Measurements from ENCODE around the gene POLR1E. TPM values are rescaled to one million over a fixed set of nuclear protein-coding genes. Genes with fewer than 3 reads are reported as not detected.

POLR1E gene
- total RNA-seq, 1 experiment from 2014 or later = 21.8 TPM

DNA sequence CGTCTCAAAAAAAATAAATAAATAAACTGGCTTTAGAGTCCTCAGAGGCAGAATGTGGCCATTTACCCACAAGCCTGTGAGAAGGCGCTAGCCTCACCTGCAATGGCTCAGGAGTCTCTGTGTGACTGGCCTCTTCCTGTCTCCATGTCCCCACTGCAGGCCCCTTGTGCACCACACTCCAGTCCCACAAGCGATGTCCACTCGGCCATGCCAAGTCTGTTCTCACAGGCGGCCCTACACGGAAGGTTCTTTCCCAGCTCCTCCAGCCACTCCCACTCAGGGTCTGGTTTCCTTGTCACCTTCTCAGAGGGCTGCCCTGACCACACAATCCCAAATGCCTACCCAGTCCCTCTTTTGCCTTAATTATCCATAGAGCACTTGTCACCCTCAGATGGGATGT, 38.2 kb downstream of the POLR1E start:
- H2AFZ ChIP-seq = no peak overlapping the region
- DNase-seq = no peak
- TF ChIP-seq, protein P1, sequence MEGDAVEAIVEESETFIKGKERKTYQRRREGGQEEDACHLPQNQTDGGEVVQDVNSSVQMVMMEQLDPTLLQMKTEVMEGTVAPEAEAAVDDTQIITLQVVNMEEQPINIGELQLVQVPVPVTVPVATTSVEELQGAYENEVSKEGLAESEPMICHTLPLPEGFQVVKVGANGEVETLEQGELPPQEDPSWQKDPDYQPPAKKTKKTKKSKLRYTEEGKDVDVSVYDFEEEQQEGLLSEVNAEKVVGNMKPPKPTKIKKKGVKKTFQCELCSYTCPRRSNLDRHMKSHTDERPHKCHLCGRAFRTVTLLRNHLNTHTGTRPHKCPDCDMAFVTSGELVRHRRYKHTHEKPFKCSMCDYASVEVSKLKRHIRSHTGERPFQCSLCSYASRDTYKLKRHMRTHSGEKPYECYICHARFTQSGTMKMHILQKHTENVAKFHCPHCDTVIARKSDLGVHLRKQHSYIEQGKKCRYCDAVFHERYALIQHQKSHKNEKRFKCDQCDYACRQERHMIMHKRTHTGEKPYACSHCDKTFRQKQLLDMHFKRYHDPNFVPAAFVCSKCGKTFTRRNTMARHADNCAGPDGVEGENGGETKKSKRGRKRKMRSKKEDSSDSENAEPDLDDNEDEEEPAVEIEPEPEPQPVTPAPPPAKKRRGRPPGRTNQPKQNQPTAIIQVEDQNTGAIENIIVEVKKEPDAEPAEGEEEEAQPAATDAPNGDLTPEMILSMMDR (conservative IDR thresholded peaks at IDR 0.05) = no peak
- no peak for TF ChIP-seq EZH2 (IDR thresholded peaks at IDR 0.05; ENCODE audit: low read depth)
- H3K9me2 ChIP-seq (ENCODE audit: insufficient read depth) = no peaks in the 10 kb centered on the region
- H3F3A ChIP-seq (ENCODE audit: insufficient read depth, low read depth) = no peaks in the 10 kb centered on the region
- H3K4me3 ChIP-seq = no peak overlapping the region
- H3K36me3 ChIP-seq (ENCODE audit: low read depth) = no peaks in the 10 kb centered on the region
- no peaks in the 10 kb centered on the region for H3K4me1 ChIP-seq (replicated peaks; ENCODE audit: insufficient read depth)
- no peaks in the 10 kb centered on the region for H3K79me2 ChIP-seq (ENCODE audit: low read depth)
- H3K9me3 ChIP-seq (ENCODE audit: insufficient read depth, low read depth) = no peaks in the 10 kb centered on the region
- ChIA-PET POLR2A (ENCODE audit: unreplicated experiment) (no interaction called here), CTCF (no interaction called here)
- no peak overlapping the region for H3K4me2 ChIP-seq
- H3K27me3 ChIP-seq (ENCODE audit: insufficient read depth, low read depth) = no peaks in the 10 kb centered on the region
- H4K20me1 ChIP-seq (ENCODE audit: insufficient read depth) = no peaks in the 10 kb centered on the region
- BruUV-seq (replicated peaks) = no TSS peak
- no peak overlapping the region for H3K27ac ChIP-seq
- intact Hi-C loops (cut with micrococcal nuclease; ENCODE audit: unreplicated experiment) = no loop called here

DNA sequence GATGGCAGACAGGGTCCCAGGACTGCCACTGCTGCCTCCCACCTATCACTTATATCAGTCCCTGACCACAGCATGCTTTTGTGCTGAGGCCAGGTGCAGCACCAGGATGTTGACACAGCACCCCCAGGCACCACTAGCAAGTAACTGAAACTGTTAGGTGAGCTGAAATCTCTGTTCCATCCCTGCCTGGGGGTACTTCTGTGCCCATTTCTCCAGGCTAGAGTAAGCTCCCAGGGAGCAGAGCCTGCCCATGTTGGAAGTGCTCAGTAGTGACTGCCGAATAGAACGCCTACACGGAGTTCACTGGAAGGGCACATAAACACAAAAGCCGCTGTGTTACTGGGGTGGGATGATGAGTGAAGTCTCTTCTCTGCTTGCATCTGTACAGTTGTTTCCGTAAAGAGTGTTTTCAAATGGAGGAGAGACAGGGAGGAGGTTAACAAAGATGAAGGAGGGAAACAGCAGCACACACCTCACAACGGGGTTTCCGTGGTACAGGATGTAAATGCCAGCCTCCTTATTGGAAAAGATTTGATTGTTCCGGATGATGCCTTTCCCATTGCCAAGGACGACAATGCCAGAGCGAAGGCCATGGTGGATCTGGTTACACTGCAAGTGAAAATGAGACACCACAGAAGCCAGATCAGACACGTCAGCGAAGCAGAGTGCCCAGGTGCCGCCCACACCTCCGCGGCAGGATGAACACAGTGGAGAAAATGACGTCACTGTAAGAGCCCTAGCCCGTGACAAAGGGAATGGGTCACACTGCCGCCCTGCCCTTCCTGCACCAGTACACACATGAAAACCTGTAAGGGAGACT, 43.1 kb downstream of the POLR1E start:
- intact Hi-C loops (cut with micrococcal nuclease; ENCODE audit: unreplicated experiment) = no loop called here
- no peaks in the 10 kb centered on the region for H3K4me1 ChIP-seq (replicated peaks; ENCODE audit: insufficient read depth)
- H3K36me3 ChIP-seq (ENCODE audit: low read depth) = no peaks in the 10 kb centered on the region
- ChIA-PET CTCF (no interaction called here), POLR2A (ENCODE audit: unreplicated experiment) (no interaction called here)
- no peak overlapping the region for H3K27ac ChIP-seq
- H3K27me3 ChIP-seq (ENCODE audit: insufficient read depth, low read depth) = no peaks in the 10 kb centered on the region
- no peak overlapping the region for H2AFZ ChIP-seq
- no peaks in the 10 kb centered on the region for H3F3A ChIP-seq (ENCODE audit: insufficient read depth, low read depth)
- H3K4me2 ChIP-seq = no peak overlapping the region
- no TSS peak for BruUV-seq (replicated peaks)
- H3K79me2 ChIP-seq (ENCODE audit: low read depth) = no peaks in the 10 kb centered on the region
- H3K9me3 ChIP-seq (ENCODE audit: insufficient read depth, low read depth) = no peaks in the 10 kb centered on the region
- H3K4me3 ChIP-seq = no peak overlapping the region
- no peaks in the 10 kb centered on the region for H3K9me2 ChIP-seq (ENCODE audit: insufficient read depth)
- no peak for DNase-seq
- no peaks in the 10 kb centered on the region for H4K20me1 ChIP-seq (ENCODE audit: insufficient read depth)
- TF ChIP-seq EZH2 (IDR thresholded peaks at IDR 0.05; ENCODE audit: low read depth) = no peak
- TF ChIP-seq, protein P1 (conservative IDR thresholded peaks at IDR 0.05) = no peak

DNA sequence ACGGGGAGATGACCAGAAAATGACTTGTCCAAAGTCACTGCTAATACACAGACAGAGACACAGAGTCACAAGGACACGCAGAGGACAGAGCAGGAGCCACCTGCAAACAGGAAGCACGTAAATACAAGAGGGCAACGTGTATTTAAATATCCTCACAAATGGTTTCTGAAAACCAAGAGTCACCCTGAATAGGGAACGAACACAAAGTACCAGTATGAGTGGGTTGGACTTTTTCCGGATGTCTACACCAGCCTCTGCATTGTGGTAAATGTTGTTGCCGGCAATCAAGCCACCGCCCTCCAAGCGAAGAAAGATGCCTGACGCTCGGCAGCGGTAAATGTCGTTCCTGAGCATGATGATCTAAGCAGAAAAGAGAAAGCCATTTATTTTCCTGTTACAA, 46.0 kb downstream of the POLR1E start:
- no peaks in the 10 kb centered on the region for H3K36me3 ChIP-seq (ENCODE audit: low read depth)
- H3K4me2 ChIP-seq = no peak overlapping the region
- no peaks in the 10 kb centered on the region for H3K79me2 ChIP-seq (ENCODE audit: low read depth)
- ChIA-PET POLR2A (ENCODE audit: unreplicated experiment) (no interaction called here), CTCF (no interaction called here)
- H3K27ac ChIP-seq = no peak overlapping the region
- no peak for DNase-seq
- intact Hi-C loops (cut with micrococcal nuclease; ENCODE audit: unreplicated experiment) = no loop called here
- H3K9me3 ChIP-seq (ENCODE audit: insufficient read depth, low read depth) = no peaks in the 10 kb centered on the region
- no peaks in the 10 kb centered on the region for H3K9me2 ChIP-seq (ENCODE audit: insufficient read depth)
- H4K20me1 ChIP-seq (ENCODE audit: insufficient read depth) = no peaks in the 10 kb centered on the region
- TF ChIP-seq, protein P1 (conservative IDR thresholded peaks at IDR 0.05) = no peak
- TF ChIP-seq EZH2 (IDR thresholded peaks at IDR 0.05; ENCODE audit: low read depth) = no peak
- no peak overlapping the region for H3K4me3 ChIP-seq
- BruUV-seq (replicated peaks) = no TSS peak
- H2AFZ ChIP-seq = no peak overlapping the region
- no peaks in the 10 kb centered on the region for H3F3A ChIP-seq (ENCODE audit: insufficient read depth, low read depth)
- H3K27me3 ChIP-seq (ENCODE audit: insufficient read depth, low read depth) = no peaks in the 10 kb centered on the region
- H3K4me1 ChIP-seq (replicated peaks; ENCODE audit: insufficient read depth) = no peaks in the 10 kb centered on the region
